HepG2 (cell line): Measurements from ENCODE around the gene VPS52. TPM values are rescaled to one million over a fixed set of nuclear protein-coding genes. Genes with fewer than 3 reads are reported as not detected.
A peak's percentile ranks its signal among the peaks of the same experiment; 100 is the strongest.

Source experiments
- CBX1 ChIP-seq: IDR thresholded peaks from one replicate; pipeline ENCODE4 v1.6.1; 2016; ENCODE audit warnings: antibody characterized with exemption, low read depth
- CTCF ChIP-seq: sonication (generic); formaldehyde crosslinking; IDR thresholded peaks from 2 replicates; pipeline ENCODE4 v1.5.0; 2020; ENCODE audit warnings: mild to moderate bottlenecking, missing genetic modification reagents, moderate library complexity
- HMG20B ChIP-seq: conservative IDR thresholded peaks from 2 replicates; pipeline ENCODE4 v1.6.1; 2016; ENCODE audit warnings: missing genetic modification reagents, missing compliant biosample characterization
- KDM5B ChIP-seq: sonication (generic); formaldehyde crosslinking; IDR thresholded peaks from 2 replicates; pipeline ENCODE4 v1.4.0; 2020; ENCODE audit warnings: missing genetic modification reagents, mild to moderate bottlenecking, borderline replicate concordance
- MAX ChIP-seq: IDR thresholded peaks from 2 replicates; pipeline ENCODE4 v1.6.1; 2012; ENCODE audit warnings: inconsistent platforms
- NR1H2 ChIP-seq: sonication (generic); formaldehyde crosslinking; IDR thresholded peaks from 2 replicates; pipeline ENCODE4 v1.8.1; 2022; ENCODE audit warnings: low read depth, missing genetic modification reagents, borderline replicate concordance
- NR2F1 ChIP-seq, 2 experiments: fragments of 450-650 bp in 1 of 2; formaldehyde crosslinking in 1 of 2; IDR thresholded peaks; 2 replicates each; pipeline versions ENCODE4 v1.5.0 to v1.6.1; 2016 to 2020; ENCODE audit warnings: mild to moderate bottlenecking in 1 of 2, missing compliant biosample characterization in 1 of 2, missing genetic modification reagents in 1 of 2, moderate library complexity in 1 of 2
- PCBP2 ChIP-seq: fragments of 200-400 bp; formaldehyde crosslinking; optimal IDR thresholded peaks from 2 replicates; pipeline ENCODE3; 2018; ENCODE audit warnings: low read length, low read depth; ENCODE audit not compliant: poor library complexity, severe bottlenecking
- THRA ChIP-seq: sonication (generic); formaldehyde crosslinking; IDR thresholded peaks from 2 replicates; pipeline ENCODE4 v1.4.0; 2020; ENCODE audit warnings: missing genetic modification reagents, borderline replicate concordance
- TOPORS ChIP-seq: sonication (generic); formaldehyde crosslinking; IDR thresholded peaks from 2 replicates; pipeline ENCODE4 v1.8.0; 2023; ENCODE audit warnings: mild to moderate bottlenecking, missing genetic modification reagents
- ZBTB14 ChIP-seq: sonication (generic); formaldehyde crosslinking; IDR thresholded peaks from 2 replicates; pipeline ENCODE4 v1.4.0; 2020; ENCODE audit warnings: missing genetic modification reagents
- ZNF225 ChIP-seq: sonication (generic); formaldehyde crosslinking; IDR thresholded peaks from 2 replicates; pipeline ENCODE4 v1.4.0; 2020; ENCODE audit warnings: mild to moderate bottlenecking, missing genetic modification reagents
- ZNF280D ChIP-seq: sonication (generic); formaldehyde crosslinking; IDR thresholded peaks from 2 replicates; pipeline ENCODE4 v1.5.1; 2020; ENCODE audit warnings: mild to moderate bottlenecking, missing genetic modification reagents
- ZUFSP ChIP-seq: sonication (generic); formaldehyde crosslinking; IDR thresholded peaks from 2 replicates; pipeline ENCODE4 v1.9.0; 2021; ENCODE audit warnings: missing genetic modification reagents, mild to moderate bottlenecking, borderline replicate concordance
- polyA plus RNA-seq, 8 experiments: library from polyadenylated mRNA; depleted of rRNA in 3 of 8; stranded (reverse) in 7 of 8; unstranded in 1 of 8; fragments of >200 nt; fragmentation: Illumina TruSeq in 4 of 8; extraction: Trizol in 4 of 8; gene quantifications; 2 replicates each; pipeline versions ENCODE4 v1.2.1 to v1.2.3, GENCODE V29; 2011 to 2016; ENCODE audit warnings: low read depth in 4 of 8, missing spikeins in 1 of 8, mixed read lengths in 1 of 8; ENCODE audit not compliant: insufficient read depth in 1 of 8
- total RNA-seq, 5 experiments: library from RNA; depleted of rRNA; stranded (reverse); fragments of >200 nt; fragmentation: Illumina TruSeq; extraction: Trizol; gene quantifications; 2 replicates each; pipeline ENCODE4 v1.2.3, GENCODE V29; 2016; ENCODE audit warnings: low read depth in 1 of 5
- TF ChIP-seq, protein P1 (sequence below): sonication (generic); formaldehyde crosslinking; IDR thresholded peaks from 2 replicates; pipeline ENCODE4 v1.5.1; 2020; ENCODE audit warnings: missing genetic modification reagents, mild to moderate bottlenecking, borderline replicate concordance

Gene VPS52
- total and polyA plus RNA-seq, 2 of the 13 experiments (the other 11 are each of a cell fraction or from before 2014, with no cell fraction given) = 48.9 to 85.5 TPM

DNA sequence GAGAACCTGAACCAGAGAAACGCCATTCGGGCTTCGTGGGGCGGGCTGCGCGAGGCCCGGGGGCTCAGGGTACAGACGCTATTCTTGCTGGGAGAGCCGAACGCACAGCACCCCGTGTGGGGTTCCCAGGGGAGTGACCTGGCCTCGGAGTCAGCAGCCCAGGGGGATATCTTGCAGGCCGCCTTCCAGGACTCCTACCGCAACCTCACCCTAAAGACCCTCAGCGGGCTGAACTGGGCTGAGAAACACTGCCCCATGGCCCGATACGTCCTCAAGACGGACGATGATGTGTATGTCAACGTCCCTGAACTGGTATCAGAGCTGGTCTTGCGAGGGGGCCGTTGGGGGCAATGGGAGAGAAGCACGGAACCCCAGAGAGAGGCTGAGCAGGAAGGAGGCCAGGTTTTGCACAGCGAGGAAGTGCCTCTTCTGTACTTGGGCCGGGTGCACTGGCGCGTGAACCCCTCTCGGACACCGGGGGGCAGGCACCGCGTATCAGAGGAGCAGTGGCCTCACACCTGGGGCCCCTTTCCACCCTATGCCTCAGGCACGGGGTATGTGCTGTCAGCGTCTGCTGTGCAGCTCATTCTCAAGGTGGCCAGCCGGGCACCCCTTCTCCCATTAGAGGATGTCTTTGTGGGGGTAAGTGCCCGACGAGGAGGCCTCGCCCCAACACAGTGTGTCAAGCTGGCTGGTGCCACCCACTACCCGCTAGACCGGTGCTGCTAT lies 6.2 kb upstream of the VPS52 start (continued):
- TF ChIP-seq ZNF280D (CRISPR knock-in tag) (no peak), CBX1 (no peak), ZNF225 (no peak), PCBP2 (no peak), HMG20B (CRISPR knock-in tag) (no peak), THRA (CRISPR knock-in tag) (no peak), NR1H2 (CRISPR knock-in tag) (no peak), ZUFSP (CRISPR knock-in tag) (no peak), ZBTB14 (CRISPR knock-in tag) (0 out of 2 replicates have a peak, but pooled peaks have one; percentile 11), CTCF (CRISPR knock-in tag) (peak; percentile 61), MAX (0 out of 2 replicates have a peak, but pooled peaks have one; percentile 15), NR2F1 (CRISPR knock-in tag; IDR thresholded peaks at IDR 0.05) (no peak), TOPORS (CRISPR knock-in tag) (0 out of 2 replicates have a peak, but pooled peaks have one; percentile 67), KDM5B (CRISPR knock-in tag) (no peak)
- TF ChIP-seq, protein P1, sequence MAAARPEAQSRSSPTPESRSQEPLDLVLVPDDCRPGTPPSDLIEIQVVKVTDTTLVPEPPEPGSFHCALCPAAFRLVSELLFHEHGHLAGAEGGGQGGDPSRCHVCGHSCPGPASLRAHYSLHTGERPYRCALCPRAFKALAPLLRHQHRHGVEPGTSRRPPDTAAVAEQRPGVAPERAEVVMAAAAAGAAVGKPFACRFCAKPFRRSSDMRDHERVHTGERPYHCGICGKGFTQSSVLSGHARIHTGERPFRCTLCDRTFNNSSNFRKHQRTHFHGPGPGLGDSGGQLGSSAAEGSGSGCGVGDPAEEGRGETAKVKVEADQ (CRISPR knock-in tag) = no peak
